ENCODE results near the gene ITGB3BP. TPM values are rescaled to one million over a fixed set of nuclear protein-coding genes. Genes with fewer than 3 reads are reported as not detected.

ITGB3BP gene
- total RNA-seq, 1 experiment from 2014 or later = 50.2 TPM

GRCh38 chr1:63548877-63549276 is 25.9 kb upstream of the ITGB3BP start:
- Histone ChIP-seq H3K27ac (ENCODE audit: low read depth, low read length) (no peak overlapping the region), H3K36me3 (ENCODE audit: control insufficient read depth in 1 of 2, insufficient read depth in 2 of 2, low read length in 2 of 2) (no peaks in the 10 kb centered on the region), H3K9me2 (ENCODE audit: insufficient read depth) (no peaks in the 10 kb centered on the region), H3K4me2 (ENCODE audit: low read length) (no peak overlapping the region), H3K4me3 (replicated peaks in 1 of 2; ENCODE audit: low read depth in 1 of 2, low read length in 2 of 2) (no peak overlapping the region), H3K9ac (ENCODE audit: low read length) (no peak overlapping the region), H3K79me2 (ENCODE audit: insufficient read depth, low read length) (no peaks in the 10 kb centered on the region), H4K20me1 (ENCODE audit: insufficient read depth) (no peaks in the 10 kb centered on the region), H3K9me3 (ENCODE audit: control insufficient read depth in 1 of 2, insufficient read depth in 1 of 2, low read depth in 1 of 2, low read length in 2 of 2) (no peaks in the 10 kb centered on the region), H2AFZ (ENCODE audit: low read depth, low read length, poor library complexity, severe bottlenecking) (no peak overlapping the region), H3K4me1 (ENCODE audit: control insufficient read depth in 1 of 2, insufficient read depth in 2 of 2, low read length in 2 of 2) (no peaks in the 10 kb centered on the region), H3K27me3 (ENCODE audit: insufficient read depth, low read length) (no peaks in the 10 kb centered on the region)
- TF ChIP-seq CTCF (IDR thresholded peaks at IDR 0.05 in 2 of 3, conservative IDR thresholded peaks at IDR 0.05 in 1 of 3; ENCODE audit: borderline replicate concordance in 1 of 3, insufficient read depth in 1 of 3, low read depth in 2 of 3, low read length in 2 of 3) (no peak), YY1 (IDR thresholded peaks at IDR 0.05; ENCODE audit: extremely low read depth, insufficient replicate concordance, low read depth, low read length) (no peak), JUND (IDR thresholded peaks at IDR 0.05) (no peak), EGR1 (IDR thresholded peaks at IDR 0.05; ENCODE audit: low read depth) (no peak), SRF (IDR thresholded peaks at IDR 0.05; ENCODE audit: low read depth) (no peak), TCF7L2 (IDR thresholded peaks at IDR 0.05; ENCODE audit: borderline replicate concordance, extremely low read depth, insufficient read depth, insufficient read length) (no peak), CBX3 (IDR thresholded peaks at IDR 0.05; ENCODE audit: low read depth) (no peak), ZBTB33 (IDR thresholded peaks at IDR 0.05; ENCODE audit: extremely low read depth, insufficient replicate concordance, low read length) (no peak), EZH2phosphoT487 (IDR thresholded peaks at IDR 0.05; ENCODE audit: borderline replicate concordance) (no peak), POLR2AphosphoS5 (IDR thresholded peaks at IDR 0.05; ENCODE audit: low read depth, low read length) (no peak), CEBPB (IDR thresholded peaks at IDR 0.05; ENCODE audit: low read depth) (no peak), FOSL1 (IDR thresholded peaks at IDR 0.05; ENCODE audit: low read depth) (no peak), ATF3 (IDR thresholded peaks at IDR 0.05) (no peak), MAX (IDR thresholded peaks at IDR 0.05) (no peak), ZFX (IDR thresholded peaks at IDR 0.05) (no peak), SIN3A (IDR thresholded peaks at IDR 0.05; ENCODE audit: low read depth) (no peak), REST (IDR thresholded peaks at IDR 0.05; ENCODE audit: low read depth) (no peak), ZNF274 (IDR thresholded peaks at IDR 0.05; ENCODE audit: low read depth, low read length) (no peak), SP1 (IDR thresholded peaks at IDR 0.05; ENCODE audit: low read depth) (no peak)
- no peak for DNase-seq (ENCODE audit: low read depth, low spot score)
- ChIA-PET CTCF (interaction anchor here (1.8 kb wide), 1 partner anchor 11 kb away, joined by 6 read pairs; no protein-coding TSS in a partner anchor), POLR2A (no interaction called here), RAD21 (ENCODE audit: low non-redundant PET in 1 of 2, low total read pairs in 2 of 2, uncharacterized antibody in 2 of 2, unreplicated experiment in 2 of 2) (no interaction called here)
- BruUV-seq (replicated peaks) = no TSS peak
- intact Hi-C loops (cut with micrococcal nuclease) = no loop called here
- no peak for ATAC-seq

Data from HCT116 (cell line).